HG02571 (cell line): Measurements from ENCODE around the gene ALAS1.

Source experiments
- ATAC-seq: cut with Tn5 transposase; IDR thresholded peaks from one replicate; pipeline ENCODE4 v1.9.1; 2021; ENCODE audit warnings: mild to moderate bottlenecking, moderate library complexity; ENCODE audit not compliant: unreplicated experiment

ALAS1 gene

GRCh38 chr3:52218937-52219650 lies 21.1 kb downstream of the ALAS1 start:
- ATAC-seq: no peak

- no peak for ATAC-seq
These were observed 22.5 kb downstream of the ALAS1 start for GRCh38 chr3:52220380-52221026.

- no peak for ATAC-seq
These were observed 23.2 kb downstream of the ALAS1 start for GRCh38 chr3:52221141-52221562.

GRCh38 chr3:52221563-52222318 lies 23.8 kb downstream of the ALAS1 start:
- no peak for ATAC-seq

GRCh38 chr3:52222319-52223221 lies 24.6 kb downstream of the ALAS1 start:
- ATAC-seq: no peak

- ATAC-seq: no peak
These were observed 25.8 kb downstream of the ALAS1 start for GRCh38 chr3:52223449-52224408.

GRCh38 chr3:52225452-52226228 lies 27.7 kb downstream of the ALAS1 start, which contains the start of gene TLR9:
Gene TLR9 (minus strand): TSS chr3:52225645. CDS start chr3:52225529, 116 bp downstream.
- ATAC-seq: peak; percentile 79

GRCh38 chr3:52226229-52226817 lies 28.4 kb downstream of the ALAS1 start:
- no peak for ATAC-seq

GRCh38 chr3:52227117-52227516 lies 29.2 kb downstream of the ALAS1 start:
- ATAC-seq: no peak

- ATAC-seq: no peak
These were observed 29.8 kb downstream of the ALAS1 start for GRCh38 chr3:52227766-52228165.

- ATAC-seq: no peak
These were observed 30.3 kb downstream of the ALAS1 start for GRCh38 chr3:52228266-52228665.

- no peak for ATAC-seq
These were observed 30.9 kb downstream of the ALAS1 start for GRCh38 chr3:52228751-52229291.

GRCh38 chr3:52229656-52230055 lies 31.7 kb downstream of the ALAS1 start:
- no peak for ATAC-seq

- ATAC-seq: no peak
These were observed 32.5 kb downstream of the ALAS1 start for GRCh38 chr3:52230461-52230860.

GRCh38 chr3:52230889-52231499 lies 33.0 kb downstream of the ALAS1 start:
- no peak for ATAC-seq

GRCh38 chr3:52231502-52232278 lies 33.7 kb downstream of the ALAS1 start:
- no peak for ATAC-seq
